VCaP (cell line): ENCODE measurements around the gene SSNA1.

Experiments
- H3K27ac ChIP-seq: fragments of 450-650 bp; 2 replicates; pipeline ENCODE4 v1.5.1; 2017
- TF ChIP-seq, protein P1 (sequence below): fragments of 450-650 bp; conservative IDR thresholded peaks from 2 replicates; pipeline ENCODE4 v1.5.1; 2017; ENCODE audit warnings: mild to moderate bottlenecking, moderate library complexity

The SSNA1 gene

DNA sequence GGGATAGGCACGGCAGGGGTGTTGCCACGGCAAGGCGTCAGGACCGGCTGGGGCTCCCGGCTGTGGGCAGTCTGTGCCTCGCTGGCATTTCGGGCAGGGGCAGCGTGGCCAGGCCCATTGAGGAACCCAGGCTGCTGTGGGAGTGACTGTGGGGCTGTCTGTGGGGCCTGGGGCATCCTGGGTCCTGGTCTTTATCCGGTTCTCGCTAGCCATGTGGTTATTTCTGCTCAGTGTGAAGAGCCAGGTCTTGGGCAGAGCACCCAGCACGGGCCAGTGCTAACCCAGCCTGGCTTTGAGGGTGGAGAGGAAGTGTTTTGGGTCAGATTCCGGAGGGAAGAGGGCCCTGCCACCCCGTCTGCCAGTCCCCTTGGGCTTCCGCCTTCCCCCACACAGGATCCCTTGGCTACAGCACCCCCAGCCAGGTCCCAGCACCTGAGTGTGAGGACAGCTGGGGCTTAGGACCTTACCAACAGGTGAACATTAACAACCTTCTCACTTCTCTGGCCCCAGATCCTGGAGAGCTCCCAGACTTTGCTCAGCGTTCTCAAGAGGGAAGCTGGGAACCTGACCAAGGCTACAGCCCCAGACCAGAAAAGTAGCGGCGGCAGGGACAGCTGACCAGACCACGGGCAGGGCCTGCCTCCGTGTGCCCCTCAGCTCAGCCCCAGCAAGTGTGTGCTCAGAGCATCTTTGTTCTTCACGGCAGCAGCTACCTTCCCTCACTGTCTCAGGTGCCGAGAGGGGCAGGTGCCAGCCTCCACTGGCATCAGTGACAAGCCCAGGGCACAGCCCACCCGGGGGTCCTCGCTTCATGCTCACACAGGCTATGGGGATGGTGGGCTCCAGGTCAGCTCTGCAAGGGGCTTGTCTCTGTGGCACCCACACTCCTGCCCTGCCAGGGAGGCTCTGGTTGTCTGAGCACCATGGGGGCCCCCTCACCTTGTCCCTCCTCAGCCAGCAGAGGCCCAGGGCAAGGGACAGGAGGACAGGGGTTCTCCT, 1.1 kb downstream of the SSNA1 start:
- TF ChIP-seq, protein P1, sequence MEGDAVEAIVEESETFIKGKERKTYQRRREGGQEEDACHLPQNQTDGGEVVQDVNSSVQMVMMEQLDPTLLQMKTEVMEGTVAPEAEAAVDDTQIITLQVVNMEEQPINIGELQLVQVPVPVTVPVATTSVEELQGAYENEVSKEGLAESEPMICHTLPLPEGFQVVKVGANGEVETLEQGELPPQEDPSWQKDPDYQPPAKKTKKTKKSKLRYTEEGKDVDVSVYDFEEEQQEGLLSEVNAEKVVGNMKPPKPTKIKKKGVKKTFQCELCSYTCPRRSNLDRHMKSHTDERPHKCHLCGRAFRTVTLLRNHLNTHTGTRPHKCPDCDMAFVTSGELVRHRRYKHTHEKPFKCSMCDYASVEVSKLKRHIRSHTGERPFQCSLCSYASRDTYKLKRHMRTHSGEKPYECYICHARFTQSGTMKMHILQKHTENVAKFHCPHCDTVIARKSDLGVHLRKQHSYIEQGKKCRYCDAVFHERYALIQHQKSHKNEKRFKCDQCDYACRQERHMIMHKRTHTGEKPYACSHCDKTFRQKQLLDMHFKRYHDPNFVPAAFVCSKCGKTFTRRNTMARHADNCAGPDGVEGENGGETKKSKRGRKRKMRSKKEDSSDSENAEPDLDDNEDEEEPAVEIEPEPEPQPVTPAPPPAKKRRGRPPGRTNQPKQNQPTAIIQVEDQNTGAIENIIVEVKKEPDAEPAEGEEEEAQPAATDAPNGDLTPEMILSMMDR: no peak
- peak overlapping the region; percentile 97 for H3K27ac ChIP-seq

DNA sequence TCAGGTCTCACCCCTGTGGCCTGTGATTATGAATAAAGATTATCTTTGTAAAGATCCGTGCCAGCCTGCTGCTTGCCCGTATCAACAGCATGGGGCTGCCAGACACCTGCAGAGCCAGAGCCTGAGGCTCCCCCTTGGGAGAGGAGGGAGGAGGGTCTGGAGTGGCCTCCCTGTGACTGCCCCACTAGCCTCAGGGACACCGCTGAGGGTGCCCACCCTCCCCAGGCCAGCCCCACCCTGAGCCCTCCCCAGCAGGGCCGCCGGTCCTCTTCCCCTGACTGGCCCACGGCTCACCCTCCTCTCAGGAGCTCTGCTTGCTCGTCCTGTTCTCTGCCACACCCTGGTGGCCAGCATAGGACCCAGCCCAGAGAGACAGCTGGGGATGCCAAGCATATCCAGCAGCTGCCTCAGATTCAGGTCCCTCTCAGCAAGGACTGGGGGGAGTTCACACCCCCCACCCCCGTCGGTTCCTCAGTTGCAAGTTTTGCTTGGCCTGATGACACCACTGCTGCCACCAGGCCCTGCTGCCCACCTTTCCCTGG, 1.9 kb downstream of the SSNA1 start:
- peak overlapping the region; percentile 97 for H3K27ac ChIP-seq
- TF ChIP-seq, protein P1: peak; percentile 42

DNA sequence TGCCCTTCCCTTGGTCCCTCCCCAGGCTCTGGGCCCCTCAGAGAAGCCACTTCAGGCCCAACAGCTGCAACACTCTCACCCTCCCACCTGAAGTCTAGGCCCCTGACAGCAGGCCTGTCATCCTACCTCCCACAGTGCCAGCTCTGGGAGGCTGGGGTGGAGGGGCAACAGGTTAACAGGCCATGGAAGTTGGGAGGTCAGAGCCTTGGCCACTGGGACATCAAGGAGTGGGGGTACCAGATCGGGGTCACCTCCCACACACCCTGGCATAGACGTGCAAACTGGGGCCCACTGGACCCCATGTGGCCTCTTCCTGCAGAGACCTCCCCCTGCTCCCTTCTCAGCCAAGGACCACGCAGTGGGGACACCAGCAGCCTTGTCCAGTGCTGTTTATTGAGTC, 2.8 kb downstream of the SSNA1 start:
- peak overlapping the region; percentile 97 for H3K27ac ChIP-seq
- TF ChIP-seq, protein P1: no peak

DNA sequence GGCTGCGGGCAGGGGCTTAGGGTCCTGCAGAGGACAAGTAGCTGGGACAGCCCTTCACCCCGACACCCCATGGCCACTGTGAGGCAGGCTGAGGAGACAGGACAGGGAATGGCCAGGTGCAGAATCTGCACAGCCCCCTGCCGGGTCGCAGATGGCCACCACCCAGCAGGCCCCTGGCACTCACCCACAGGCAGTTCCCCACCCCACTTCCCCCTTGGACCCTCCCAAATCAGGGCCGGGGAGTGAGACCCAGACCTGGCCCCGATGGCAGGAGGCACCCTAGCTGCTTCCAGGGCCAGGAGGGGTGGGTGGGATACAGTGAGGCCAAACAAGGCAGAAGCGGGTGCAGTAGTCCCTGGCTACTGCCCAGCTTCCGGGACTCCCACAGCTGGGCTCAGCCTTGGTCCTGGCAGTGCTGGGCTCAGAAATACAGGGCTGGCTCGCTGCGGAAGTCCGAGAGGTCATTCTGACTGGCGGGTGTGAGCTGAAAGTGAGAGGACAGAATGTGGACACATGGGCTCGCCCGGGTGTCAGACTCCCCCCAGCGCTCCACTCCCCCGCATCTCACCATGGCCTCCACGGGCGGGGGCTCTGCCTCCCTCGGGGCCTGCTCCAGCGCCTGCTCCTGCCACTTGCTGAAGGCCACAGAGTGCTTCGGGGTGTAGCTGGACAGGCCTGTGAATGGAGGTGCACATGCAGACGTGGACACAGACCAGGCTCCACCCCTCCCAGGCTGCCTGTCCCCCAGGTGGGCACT, 3.4 kb downstream of the SSNA1 start:
- peak overlapping the region; percentile 97 for H3K27ac ChIP-seq
- TF ChIP-seq, protein P1: no peak

DNA sequence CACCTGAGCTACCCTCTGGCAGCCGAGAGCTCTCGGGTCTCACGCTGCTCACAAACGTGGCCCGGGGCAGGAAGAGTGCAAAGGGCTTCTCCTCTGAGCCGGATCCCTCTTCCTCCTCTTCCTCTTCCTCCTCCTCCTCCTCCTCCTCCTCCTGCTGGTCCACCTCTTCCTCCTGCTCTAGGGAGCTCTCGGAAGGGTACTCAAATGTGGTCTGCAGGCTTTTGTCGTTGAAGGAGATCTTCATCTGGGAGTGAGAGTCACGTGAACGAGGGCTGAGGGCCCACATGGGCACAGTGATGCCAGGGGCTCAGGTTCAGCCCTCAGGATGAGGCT, 3.9 kb downstream of the SSNA1 start:
- TF ChIP-seq, protein P1: no peak
- peak overlapping the region; percentile 97 for H3K27ac ChIP-seq

DNA sequence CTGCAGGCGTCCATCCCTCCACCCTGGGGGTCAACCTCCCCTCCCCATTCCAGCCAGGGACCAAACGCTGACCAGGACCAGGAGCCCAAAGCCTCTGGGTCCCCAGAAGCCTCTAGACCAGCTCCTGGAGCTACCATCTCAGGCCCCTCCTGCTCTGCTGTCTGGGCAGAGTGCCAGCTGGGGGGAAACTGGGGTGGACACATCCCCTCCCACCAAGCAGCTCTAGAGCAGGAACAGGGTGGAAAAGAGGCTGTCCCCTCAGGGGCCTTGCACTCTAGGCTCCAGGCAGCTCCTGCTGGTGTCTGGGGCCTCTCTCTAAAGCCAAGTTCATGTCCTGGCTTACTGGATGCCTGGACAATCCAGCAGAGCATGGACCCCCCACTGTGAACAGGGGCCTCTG, 4.4 kb downstream of the SSNA1 start:
- peak overlapping the region; percentile 97; the same call in 1 of the 2 replicates for H3K27ac ChIP-seq

More for the DNA sequence above, 4.4 kb downstream of the SSNA1 start:
- TF ChIP-seq, protein P1: no peak
